GM13977 (cell line): Measurements from ENCODE around the gene NAT14.

Experiments
- DNase-seq: peaks from one replicate; pipeline ENCODE4 v3.0.0; 2012; ENCODE audit warnings: low spot score
- in situ Hi-C: fragments of 300-500 bp; cut with MboI; formaldehyde crosslinking; loops from one replicate; pipeline ENCODE4 v1.12.0; 2022; ENCODE audit warnings: low sequenced_read_pairs, low pct_unique_long_range_greater_than_20kb, mixed read lengths, inconsistent platforms; ENCODE audit not compliant: unreplicated experiment
- TF ChIP-seq, protein P1 (sequence below): IDR thresholded peaks from 2 replicates; pipeline ENCODE4 v1.5.1; 2012; ENCODE audit warnings: mild to moderate bottlenecking, control low read depth; ENCODE audit not compliant: insufficient read depth; ENCODE audit errors: extremely low read depth, missing control alignments

The NAT14 gene

DNA sequence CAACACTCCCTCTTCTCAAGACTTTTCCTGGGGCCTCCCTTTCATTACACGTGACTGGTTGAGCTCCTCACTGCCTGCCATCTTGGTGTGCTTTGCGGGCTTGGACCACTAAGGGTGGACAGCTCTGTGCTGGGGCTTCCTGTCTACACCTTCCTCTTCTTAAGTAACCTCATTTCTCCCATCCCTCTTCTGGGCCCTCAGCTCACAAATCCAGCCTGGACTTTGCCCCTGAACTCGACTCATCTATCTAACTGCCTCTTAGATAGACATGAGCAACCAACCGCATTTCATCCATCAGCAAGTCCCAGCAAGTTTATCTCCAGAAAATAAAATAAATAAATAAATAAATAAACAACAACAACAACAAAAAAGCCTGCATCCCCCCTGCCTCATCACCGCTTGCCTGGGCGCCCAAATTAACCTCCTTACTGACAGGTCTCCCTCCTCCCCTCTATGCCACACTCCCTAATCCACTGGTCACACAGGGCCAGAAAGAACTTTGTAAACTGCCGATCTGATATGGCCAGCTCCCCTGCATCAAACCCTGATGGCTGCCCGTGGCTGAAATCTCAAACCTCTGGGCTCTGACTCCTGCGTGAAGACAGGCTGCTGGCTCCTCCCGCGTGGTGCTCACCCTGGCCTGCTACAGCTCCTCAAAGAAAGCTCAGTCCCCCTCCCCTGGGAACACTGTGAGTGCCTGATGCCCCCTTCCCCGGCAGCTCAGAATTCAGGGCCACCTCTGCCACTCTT, 31.3 kb upstream of the NAT14 start:
- no peak for DNase-seq
- TF ChIP-seq, protein P1, sequence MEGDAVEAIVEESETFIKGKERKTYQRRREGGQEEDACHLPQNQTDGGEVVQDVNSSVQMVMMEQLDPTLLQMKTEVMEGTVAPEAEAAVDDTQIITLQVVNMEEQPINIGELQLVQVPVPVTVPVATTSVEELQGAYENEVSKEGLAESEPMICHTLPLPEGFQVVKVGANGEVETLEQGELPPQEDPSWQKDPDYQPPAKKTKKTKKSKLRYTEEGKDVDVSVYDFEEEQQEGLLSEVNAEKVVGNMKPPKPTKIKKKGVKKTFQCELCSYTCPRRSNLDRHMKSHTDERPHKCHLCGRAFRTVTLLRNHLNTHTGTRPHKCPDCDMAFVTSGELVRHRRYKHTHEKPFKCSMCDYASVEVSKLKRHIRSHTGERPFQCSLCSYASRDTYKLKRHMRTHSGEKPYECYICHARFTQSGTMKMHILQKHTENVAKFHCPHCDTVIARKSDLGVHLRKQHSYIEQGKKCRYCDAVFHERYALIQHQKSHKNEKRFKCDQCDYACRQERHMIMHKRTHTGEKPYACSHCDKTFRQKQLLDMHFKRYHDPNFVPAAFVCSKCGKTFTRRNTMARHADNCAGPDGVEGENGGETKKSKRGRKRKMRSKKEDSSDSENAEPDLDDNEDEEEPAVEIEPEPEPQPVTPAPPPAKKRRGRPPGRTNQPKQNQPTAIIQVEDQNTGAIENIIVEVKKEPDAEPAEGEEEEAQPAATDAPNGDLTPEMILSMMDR = no peak
- in situ Hi-C loops = no loop called here

DNA sequence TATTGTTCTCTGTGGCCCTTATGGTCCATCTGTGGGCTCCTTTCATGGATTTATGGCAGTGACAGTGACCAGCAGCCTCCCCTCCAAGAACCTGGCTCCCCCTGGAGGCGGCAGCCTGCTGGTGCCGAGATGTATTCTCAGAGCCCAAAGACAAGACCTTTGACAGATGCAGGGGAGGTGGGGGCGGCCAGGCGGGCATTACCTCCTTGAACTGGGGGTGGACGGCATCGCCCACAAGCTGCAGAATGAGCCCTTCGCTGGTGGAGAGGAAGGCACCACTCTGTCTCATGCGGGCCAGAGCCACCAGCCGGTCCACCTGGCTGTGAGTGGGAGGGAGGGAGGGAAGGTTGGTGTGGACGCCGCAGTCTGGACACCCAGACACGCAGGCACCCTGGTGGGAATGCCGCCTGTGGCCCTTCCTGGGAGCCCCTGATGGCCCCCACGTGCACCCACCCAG, 30.2 kb upstream of the NAT14 start:
- in situ Hi-C loops = no loop called here
- TF ChIP-seq, protein P1 = peak; percentile 79
- peak; percentile 75 for DNase-seq

DNA sequence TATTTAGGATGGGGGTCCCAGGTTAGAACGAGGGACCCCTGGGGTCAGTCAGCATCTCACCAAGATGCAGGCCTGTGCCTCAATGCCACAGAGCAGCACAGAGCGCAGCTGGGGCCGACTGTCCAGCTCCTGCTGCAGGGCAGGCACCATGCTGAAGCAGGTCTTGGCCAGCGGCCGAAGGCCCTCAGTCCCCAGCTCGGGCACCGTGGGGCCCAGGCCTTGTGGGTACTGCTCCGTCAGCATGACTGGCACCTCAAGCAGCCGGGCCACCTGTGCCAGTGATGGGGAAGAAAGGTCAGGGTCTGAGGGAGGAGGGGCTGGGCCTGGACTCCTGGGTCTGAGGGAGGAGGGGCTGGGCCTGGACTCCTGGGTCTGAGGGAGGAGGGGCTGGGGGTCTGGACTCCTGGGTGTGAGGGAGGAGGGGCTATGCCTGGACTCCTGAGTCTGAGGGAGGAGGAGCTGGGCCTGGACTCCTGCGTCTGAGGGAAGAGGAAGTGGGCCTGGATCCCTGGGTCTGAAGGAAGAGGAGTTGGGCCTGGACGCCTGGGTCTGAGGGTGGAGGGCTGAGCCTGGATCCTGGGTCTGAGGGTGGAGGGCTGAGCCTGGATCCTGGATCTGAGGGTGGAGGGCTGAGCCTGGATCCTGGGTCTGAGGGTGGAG, 29.3 kb upstream of the NAT14 start:
- TF ChIP-seq, protein P1 = no peak
- DNase-seq = no peak
- in situ Hi-C loops = no loop called here

DNA sequence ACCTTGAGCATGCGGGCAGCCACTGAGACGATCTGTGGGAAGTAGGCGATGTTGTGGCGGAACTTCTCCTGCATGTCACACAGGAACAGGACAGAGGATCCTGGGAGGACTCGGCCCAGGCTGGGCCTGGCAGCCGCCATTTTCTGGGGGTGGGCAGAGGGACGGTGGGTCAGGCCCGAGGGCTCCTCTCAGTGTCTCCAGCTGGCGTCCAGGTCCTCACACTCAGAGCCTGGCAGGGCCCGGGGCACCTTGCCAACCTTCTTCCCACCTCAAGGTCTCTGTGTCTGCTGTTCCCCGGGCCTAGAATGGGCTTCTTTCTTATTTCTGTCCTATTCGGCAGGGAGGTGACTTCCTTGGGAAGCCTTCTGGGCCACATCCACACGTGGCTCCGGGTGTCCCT, 28.6 kb upstream of the NAT14 start:
- in situ Hi-C loops = no loop called here
- no peak for DNase-seq
- TF ChIP-seq, protein P1 = no peak

DNA sequence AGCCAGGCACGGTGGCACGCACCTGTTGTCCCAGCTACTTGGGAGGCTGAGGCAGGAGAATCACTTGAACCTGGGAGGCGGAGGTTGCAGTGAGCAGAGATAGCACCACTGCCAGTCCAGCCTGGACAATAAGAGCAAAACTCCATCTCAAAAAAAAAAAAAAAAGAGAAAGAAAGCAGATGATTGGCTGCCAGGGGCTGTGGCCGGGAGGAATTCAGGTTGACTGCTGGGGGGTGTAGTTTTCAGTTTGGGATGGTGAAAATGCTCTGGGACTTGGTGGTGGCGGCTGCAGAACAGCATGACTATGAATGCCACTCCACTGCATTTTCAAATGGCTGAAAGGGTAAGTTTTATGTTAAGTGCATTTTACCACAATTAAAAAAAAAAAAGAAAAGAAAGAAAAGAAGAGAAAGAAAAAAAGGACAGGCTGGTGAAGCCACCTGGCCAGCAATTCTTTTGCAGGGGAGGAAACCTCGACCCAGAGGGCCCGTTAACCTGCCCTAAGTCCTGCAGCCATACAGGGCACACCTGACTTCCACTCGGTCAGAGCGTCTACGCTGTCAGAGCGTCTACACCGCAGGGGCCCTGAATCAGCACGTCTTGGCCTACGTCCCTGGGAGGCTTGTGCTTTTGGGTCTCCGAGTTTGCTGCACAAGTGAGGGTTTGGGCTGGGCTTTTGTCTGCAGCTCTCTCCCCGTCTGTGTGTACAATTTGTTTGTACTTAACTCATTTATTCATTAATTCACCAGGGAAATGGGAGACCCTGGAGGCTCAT, 27.1 kb upstream of the NAT14 start:
- TF ChIP-seq, protein P1 = no peak
- in situ Hi-C loops = no loop called here

DNA sequence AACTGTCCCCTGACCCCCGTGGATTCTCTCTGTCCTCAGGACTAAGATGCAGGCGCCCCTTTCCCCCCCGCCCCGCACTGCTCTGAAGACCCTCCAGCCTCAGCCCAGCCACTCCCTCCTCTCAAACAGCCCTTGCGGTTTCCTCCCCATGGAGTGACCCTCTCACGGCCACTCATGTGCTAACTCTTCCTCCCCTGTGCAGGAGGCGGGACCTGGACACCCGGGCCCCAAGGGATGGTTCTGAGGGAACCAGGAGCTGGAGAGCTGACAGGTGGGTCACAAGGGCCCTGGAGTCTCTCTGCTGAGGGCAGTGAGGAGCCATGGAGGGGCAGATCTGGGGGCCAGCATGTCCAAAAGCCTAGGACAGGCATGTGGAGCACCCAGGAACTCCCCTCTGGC, 25.4 kb upstream of the NAT14 start:
- TF ChIP-seq, protein P1 = no peak
- no peak for DNase-seq
- in situ Hi-C loops = no loop called here

More for the DNA sequence above, 27.1 kb upstream of the NAT14 start:
- no peak for DNase-seq
